NOMO-1 treated with dmso at 0.1 percent for 144 hours (cell line): ENCODE results near the gene LGR4.
A peak's percentile ranks its signal among the peaks of the same experiment; 100 is the strongest.

ENCODE experiments used
- DNase-seq: peaks from one replicate; lab custom pipeline; 2025; ENCODE audit not compliant: unreplicated experiment; lab: John Stamatoyannopoulos, UW

Gene LGR4

DNA sequence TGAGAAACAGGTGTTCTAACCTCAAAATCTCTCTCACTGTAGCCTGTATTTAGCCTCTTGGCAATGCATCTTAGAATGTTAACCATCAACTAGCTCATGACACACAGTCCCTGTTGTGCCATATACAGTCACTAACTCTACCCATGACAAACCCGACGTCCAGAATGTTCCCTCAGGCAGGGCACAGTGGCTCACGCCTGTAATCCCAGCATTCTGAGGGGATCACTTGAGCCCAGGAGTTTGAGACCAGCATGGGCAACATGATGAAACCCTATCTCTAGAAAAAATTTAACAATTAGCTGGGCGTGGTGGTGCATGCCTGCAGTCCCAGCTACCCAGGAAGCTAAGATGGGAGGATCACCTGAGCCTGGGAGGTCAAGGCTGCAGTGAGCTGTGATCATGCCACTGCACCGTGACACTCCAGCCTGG is 91.3 kb downstream of the LGR4 start:
- DNase-seq, result no peak

DNA sequence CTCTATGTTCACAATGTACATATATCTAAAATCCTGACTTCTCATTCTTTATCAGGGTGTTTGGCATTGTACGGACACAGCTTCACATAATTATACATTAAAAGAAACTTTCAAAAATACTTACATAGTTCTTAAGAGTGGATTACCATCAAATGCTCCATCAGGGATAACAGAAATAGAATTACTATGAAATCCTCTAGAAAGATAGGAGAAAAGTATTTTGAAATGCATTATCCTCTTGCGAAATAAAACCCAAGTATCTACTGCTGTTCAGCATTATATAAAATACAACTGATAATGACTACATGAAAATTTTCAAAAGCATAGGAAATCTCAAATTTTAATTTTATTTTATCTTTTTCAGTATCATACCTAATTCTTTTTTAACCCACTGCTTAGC is 91.8 kb downstream of the LGR4 start:
- no peak for DNase-seq

DNA sequence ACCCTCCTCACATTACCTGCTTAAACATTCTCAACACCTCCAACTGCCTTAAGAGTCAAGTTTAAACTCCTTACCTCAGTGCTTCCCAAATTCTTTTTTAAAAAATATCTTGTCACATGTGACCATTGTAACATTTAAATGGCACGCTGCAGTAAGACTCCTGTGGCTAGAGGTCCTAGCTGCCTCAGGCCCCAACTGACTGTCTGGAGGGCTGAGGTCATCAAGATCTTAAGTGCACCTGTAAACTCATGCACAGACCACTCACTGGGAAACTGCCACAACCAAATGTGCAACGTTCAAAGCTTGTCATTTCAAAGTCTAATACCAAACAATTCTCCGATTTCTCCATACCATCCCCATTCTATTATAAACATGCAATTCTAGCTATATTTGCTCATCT is 93.1 kb downstream of the LGR4 start:
- no peak for DNase-seq

DNA sequence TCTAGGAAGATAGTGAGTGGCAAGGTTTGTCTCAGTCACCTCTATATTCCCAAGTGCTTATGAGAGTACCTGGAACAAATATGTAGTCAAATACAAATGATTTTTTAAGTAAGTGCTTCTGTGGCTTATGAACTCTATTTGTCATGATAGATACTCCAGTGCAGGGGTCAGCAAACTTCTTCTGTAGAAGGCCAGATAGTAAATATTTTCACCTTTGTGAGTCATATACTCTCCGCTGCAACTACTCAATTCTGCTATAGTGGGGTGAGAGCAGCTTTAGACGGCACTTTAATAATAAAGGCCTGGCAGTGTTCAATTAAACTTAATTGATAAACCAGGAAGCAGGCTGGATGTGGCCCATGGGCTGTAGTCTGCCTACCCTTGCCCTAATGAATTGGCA is 97.2 kb downstream of the LGR4 start:
- no peak for DNase-seq

DNA sequence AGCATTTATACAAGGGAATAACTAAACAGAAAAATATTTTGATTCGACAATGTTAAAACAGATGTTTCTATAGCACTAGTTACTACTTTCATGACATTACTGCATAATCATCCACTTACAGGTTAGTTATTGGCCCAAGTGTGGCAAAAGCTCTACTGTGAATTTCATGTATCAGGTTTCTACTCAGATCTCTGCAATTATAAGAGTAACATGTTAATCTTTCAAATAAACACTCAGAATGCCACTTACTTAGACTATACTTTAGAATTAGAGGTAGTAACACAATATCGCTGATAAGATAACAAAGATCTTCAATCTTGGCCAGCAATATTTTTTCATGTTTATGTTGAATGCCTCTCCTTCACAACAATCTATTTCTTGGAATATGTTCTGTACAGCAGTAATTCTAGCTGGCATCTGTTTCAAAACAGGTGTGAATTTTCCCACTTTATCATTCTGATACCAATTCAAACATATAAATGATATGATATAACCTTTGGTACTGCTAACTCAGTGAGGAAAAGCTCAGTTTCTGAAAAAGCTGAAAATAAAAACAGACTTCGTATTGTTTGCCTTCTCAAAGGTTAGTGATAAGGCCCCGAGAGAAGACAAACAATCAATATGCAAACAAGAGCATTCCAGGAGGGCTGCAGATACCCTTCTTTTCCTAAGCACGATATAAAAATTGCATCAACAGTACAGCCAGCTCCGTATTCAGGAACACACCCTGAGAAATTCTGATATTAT is 98.6 kb downstream of the LGR4 start:
- DNase-seq, result no peak

DNA sequence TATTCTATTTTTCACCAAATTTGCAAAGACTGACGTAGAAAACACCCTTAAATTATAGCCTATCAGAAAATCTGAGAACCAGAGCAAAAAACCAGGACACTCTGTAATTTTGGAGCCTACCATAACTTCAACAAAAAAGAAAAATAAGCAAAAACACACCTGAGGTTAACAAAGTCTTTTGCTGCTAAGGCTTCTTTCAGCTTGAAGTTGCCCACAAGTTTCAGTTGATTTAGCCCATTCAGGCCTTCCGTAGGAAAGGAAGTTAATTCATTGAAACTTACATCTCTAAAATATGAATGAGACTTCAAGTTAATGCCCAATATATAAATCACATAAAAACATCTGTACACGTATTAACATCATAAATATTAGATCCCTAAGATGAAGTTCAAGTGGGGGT is 99.2 kb downstream of the LGR4 start:
- DNase-seq, result no peak

DNA sequence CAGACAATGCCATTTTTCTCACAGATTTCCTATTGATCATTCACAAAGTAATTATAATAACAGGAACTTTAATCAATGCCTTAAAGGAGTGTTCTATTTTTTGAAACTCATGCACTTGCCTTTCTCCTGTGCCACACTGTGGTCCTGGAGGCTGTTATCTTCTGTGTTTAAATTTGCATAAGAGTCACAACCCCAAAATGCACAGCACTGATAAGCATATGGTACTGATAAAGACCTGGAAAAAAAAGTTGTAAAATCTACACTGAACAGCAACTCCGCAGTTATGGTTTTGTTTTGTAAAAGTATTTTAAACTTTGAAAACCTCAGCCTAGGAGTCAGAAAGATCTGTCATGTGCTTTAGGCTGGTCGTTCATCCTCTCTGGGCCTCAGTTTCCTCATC is 100.4 kb downstream of the LGR4 start:
- DNase-seq, result no peak

DNA sequence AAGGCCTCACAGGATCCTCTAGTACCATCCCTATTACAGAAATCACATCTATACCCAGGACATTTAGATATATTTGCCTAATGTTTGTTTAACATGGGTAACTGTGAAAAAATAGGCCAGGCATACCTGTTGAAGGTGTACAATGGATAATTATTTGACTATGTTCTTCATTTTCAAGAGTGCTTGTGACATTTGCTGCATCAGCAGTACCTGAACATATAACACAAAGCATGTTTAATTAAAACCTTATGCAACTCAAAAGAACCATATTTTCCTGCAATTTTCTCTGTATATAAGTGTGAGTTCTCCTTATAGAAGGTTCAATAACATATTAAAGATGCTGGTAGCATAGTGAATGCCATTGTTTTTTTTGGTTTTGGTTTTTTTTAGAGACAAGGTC is 101.1 kb downstream of the LGR4 start:
- DNase-seq, result no peak

DNA sequence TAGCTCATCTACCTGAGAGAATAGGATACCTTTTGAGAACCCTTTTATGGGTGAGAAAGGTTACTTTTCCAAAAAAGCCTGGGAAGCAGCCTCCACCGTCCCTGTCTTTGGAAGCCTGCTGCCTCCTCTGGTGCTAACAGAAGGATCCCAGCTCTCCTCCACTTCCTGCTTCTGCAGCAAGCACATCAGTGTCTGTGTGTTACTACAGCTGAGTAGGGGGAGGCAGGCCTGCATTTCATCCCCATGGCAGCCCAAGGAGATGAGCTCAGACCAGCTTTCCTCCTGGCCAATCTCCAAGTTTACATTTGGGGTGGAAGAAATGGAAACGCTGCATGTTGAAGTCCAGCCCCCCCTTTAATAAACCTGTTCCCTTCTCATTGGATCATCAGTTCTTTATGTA is 102.2 kb downstream of the LGR4 start:
- DNase-seq, result no peak

DNA sequence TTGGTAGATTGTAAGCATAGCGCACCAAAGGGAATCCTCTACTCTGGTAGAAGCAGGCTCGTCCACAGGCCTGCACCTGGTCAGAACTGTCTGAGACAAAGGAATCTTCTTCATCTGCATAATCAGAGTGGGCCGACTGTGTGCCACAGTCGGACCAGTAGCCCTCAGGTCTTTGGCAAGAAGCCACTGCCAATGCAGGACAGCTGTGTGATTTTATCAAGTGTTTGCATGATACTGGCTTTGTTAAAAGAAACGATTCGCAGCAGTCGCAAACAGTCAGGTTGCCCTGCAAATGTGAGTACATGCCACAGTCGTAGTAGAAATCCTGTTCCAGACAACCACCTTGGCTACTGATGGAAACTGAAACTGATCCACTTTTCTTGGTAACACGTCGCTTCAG is 104.7 kb downstream of the LGR4 start:
- DNase-seq, result no peak

DNA sequence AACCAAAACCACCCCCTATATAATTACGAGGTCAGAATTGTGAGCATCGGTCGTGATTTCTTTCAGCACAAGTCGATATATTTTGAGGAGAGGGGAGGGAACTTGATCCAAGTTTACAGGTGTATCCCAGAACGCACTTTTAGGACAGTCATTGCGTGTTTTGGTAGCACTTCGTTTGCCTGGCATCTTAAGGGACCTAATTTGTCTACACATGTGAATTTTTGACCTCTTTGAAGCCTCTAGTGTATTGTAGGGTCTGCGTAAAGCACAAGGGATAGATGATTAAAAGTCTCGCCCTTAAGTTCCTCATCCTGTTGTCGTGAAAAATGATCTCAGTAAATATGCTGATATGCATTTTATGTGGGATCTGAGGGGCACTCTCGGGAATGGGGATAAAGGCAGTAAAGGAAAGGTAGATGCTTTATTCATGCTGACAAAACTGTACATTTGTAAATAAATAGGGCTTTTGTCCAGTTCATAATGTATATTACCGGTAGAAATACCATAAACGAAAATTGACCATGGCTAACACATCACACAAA is 108.9 kb downstream of the LGR4 start:
- DNase-seq, result no peak

DNA sequence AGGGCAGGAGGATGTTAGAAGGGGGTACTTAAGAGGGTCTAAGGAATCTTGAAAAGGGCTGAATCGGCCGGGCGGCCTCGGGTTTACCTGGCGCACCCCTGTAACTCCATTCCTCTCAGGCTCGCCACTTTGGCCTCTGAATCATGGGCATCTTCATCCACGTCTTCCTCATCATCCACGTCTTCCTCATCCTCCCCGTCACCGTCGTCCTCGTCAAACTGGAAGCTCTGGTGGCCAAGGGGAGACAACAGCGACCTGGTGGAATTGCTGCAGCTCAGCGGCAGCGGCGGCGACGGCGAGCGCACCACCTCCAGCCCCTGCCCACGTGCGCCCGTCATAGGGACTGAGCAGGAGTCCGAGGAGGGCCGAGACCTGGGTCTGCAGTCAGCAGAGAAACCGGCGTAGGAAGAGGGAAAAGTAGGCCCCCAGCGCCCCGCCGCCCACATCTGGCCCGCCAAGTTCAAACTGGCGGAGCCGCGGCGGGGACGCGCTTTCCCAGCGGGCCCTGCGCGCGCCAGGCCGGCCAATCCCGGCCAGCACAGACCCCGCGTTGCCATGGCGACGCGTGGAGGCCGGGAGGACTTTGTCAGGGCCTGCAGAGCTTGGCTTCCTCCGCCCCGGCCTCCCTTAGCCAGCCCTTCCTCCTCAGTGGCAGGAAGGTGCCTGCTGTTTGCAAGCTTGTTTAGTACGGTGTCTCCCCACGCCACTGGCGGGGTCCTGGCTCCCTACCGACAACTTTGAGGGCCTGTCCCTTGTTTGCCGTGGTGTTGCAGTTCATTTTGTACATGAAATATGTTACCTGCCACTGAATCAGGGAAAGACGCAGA is 109.6 kb downstream of the LGR4 start, which contains the start of gene CCDC34:
Gene CCDC34, minus strand, starts transcription at position 467 of the 827 bp plus-strand sequence. Its CDS starts 21 bp downstream, at position 446.
- DNase-seq, result peak; percentile 85

DNA sequence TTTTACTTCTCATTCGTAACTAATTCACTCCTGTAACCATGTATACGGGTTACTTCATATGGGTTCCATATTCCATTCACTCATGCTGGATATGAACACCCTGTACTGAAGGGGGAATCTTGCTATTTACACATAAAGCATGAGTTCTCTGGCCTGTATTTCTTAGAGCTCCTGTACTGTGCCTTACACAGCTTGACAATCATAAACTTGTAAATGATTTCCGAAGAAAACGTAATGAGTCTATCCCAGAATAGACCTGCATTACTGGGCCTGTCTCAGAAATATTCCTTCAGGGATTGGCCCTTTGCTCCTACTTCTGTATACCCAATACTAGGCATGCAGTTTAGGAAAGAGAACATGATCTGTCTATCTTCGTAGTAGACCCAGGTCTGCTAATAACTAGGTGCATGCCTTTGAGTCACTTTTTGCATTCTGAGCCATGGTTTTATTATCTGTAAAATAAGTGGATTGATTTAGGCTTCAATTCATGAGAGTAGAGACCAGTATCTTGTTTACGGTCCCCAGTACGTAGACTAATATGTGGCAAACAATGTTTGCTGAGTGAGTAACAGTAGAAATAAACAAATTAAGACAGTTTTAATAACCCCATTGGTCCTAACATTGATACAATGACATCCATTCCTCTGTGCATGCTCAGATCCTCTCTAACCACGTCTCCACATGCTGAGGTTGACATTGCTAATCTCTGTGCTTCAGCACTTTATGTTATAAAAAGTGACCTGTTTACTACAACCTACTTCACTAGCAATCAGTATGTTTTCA is 110.8 kb downstream of the LGR4 start:
- no peak for DNase-seq

DNA sequence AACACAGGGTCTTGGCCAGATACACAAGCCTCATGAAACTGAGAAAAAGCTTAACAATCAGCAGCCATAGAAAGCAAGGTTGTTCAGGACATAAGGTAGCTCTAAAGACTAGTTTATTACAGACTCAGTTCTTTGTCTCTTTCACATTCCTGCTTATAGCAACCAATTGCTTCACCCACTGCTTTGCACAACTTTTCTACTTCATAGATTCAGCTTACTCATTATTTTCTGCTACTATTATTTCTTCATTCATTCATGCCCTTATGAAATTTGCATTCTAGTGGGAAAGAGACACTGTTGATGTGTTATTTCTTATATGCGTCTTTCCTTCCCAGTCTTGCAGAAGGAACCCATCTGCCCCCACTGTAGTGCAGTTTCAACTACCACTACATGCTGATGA is 114.3 kb downstream of the LGR4 start:
- DNase-seq, result no peak

DNA sequence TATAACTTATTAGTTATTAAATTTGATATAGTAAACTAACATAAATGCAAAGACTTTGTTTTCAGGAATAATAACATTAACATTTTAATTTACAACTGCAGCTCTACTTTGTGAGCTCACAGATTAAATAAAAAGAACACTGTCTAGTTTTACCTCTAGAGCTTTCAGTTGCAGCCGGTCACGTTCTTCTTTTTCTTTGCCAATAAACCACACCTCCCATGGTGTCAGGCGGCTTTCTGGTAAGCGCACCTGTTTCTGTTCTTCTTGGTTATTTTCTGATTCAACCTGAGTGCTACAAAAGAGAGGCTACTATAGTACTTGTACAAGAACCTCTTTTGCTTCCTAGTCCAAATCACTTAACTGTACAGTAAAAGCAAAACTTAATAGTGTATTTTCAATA is 115.3 kb downstream of the LGR4 start:
- no peak for DNase-seq

DNA sequence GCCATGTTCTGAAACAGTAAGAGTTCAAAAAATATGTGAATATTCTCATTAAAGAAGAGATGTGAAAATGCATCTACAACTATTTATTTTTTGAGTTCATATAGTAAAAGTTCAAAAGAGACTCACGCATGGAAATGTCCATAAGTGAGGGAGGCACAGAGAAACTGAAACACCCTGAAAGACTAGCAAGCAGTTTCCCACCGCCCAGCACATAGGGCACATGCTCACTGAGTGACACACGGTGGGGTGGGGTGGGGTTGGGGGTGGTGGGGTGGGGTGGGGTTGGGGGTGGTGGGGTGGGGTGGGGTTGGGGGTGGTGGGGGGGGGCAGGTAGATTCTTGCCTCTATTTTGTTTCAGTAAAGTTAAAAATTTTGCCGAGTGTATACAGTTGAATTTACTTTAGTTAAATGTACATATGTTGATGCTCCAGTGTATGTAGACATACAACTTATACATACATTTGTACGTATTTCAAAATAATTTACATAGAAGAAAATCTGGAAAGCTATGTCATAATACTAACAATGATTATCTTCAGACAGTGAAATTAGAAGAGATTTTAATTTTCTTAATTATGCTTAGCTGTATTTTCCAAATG is 115.9 kb downstream of the LGR4 start:
- DNase-seq, result no peak

DNA sequence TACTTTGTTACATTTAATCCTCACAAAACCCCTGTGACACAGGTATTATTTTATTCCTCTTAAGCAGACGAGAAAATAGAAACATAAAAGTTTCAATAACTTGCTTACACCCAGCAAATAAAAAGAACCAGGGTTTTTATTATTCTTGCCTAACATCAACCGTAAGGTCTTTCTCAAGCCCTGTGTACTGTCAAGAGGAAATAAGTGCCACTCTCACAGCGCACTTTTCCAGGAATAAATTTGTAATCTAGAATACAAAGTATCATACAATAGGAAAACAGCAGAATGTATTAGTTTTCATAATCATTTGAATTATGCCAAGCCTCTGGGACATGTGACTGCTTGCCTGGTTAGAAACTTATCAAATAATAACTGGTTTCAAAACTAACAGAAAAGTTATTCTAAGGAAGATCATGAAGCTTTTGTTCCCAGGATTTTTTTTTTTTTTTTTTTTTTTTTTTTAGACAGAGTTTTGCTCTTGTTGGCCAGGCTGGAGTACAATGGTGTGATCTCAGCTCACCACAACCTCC is 117.0 kb downstream of the LGR4 start:
- no peak for DNase-seq

DNA sequence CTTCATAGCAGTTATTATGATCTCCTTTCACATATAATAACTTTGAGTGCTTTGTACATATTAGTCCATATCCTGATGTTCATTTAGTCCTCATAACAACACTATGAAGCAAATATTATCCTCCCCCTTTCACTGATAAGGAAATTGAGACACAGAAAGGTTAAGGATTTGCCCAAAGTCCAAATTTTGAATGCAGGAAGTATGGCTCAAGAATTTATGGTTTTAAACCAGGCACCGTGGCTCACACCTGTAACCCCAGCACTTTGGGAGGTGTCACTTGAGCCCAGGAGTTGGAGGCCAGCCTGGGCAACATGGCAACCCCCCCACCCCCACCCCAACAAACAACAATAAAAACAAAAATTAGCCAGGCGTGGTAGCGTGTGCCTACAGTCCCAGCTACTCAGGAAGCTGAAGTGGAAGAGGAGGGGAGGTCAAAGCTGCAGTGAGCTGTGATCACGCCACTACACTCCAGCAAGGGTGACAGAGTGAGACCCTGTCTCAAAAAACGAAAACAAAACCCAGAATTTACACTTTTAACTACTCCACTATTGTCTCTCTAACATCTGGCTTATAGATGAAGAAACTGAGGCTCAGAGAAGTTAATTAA is 118.1 kb downstream of the LGR4 start:
- no peak for DNase-seq

DNA sequence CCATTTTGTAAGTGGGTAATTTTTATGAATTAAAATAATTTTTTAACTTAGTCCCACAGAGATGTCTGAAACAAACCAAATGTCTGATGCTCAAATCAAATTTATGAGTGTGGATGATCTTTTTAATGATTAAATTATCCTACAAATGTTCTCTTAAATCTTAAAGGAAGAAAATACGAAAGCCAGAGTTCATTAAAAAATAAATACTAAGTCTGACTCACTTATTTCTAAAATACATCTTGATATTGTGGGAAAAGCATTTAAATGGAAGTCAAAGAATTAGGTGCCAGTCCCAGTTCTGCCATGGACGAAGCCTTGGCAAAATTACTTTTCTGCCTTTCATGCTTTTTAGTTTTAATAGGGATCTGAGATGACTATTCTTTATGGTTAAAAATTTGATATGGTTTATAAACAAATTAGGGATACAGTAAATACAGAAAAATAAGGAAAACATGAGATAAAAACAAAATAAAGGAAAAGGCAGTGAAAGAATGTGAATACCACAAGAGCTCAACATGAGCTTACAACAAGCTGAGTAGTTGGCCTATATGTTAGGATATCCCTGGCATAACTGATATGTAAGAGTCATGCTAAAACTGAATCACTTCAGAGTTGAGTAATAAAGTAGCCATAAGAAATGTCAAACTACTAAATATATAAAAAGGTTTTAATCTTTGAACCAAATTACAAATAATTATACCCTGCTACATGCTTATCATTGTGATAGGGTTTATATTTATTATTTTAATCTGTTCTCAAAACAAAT is 118.8 kb downstream of the LGR4 start:
- no peak for DNase-seq

DNA sequence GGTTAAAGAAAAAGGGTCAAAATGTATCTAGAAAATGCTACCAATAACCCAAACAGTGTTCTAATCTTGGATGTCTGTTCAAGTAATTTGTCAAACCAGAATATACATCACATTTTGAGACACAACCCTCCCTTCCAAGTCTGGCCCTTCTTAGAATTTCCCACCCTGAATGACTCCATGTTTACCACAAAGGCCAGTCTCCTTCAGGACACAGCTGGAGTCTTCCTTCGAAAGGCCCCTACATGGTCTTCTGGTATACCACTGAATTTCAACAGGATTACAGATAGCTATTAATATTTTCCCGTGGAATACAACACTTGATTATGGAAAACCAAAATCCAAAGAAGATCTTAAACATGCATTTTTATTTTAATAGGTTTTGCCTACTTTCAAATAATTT is 119.8 kb downstream of the LGR4 start:
- no peak for DNase-seq
